GM12873 (cell line): ENCODE measurements around the gene HMG20B.

Source experiments
- CTCF ChIP-seq: IDR thresholded peaks from 2 replicates; pipeline ENCODE4 v1.5.1; 2012; ENCODE audit warnings: low read depth, mild to moderate bottlenecking, moderate library complexity, low read length, control low read depth; ENCODE audit not compliant: insufficient read depth; ENCODE audit errors: missing control alignments

The HMG20B gene

GRCh38 chr19:3608750-3609322 is 36.1 kb downstream of the HMG20B start:
- no peak for TF ChIP-seq CTCF

GRCh38 chr19:3609779-3610719 is 37.3 kb downstream of the HMG20B start:
- no peak for TF ChIP-seq CTCF

GRCh38 chr19:3610745-3611717 is 38.3 kb downstream of the HMG20B start:
- no peak for TF ChIP-seq CTCF

GRCh38 chr19:3611841-3612240 is 39.1 kb downstream of the HMG20B start:
- TF ChIP-seq CTCF: no peak

- no peak for TF ChIP-seq CTCF
These were observed 39.6 kb downstream of the HMG20B start for GRCh38 chr19:3612330-3612729.

- no peak for TF ChIP-seq CTCF
These were observed 40.4 kb downstream of the HMG20B start for GRCh38 chr19:3612901-3613741.
